Measurements from ENCODE around the gene ARMC3. TPM values are rescaled to one million over a fixed set of nuclear protein-coding genes. Genes with fewer than 3 reads are reported as not detected.

The ARMC3 gene
- total RNA-seq, 2 donors from 2014 or later: not detected

- Mint-ChIP-seq H3K4me3 (no peak overlapping the region), H3K36me3 (no peaks in the 10 kb centered on the region), H3K27ac (no peak overlapping the region), H3K9me3 (no peaks in the 10 kb centered on the region), H3K4me1 (ENCODE audit: low read depth in 2 of 2) (no peaks in the 10 kb centered on the region), H3K27me3 (peaks cover 5 to 12% of the 10 kb centered on the region in 2 donors)
- DNase-seq (ENCODE audit: low spot score) (no peak), ATAC-seq (no peak)
Observed at GRCh38 chr10:22954970-22955369, 27.1 kb downstream of the ARMC3 start.

- Mint-ChIP-seq H3K27me3 (peaks cover 5 to 12% of the 10 kb centered on the region in 2 donors), H3K4me1 (ENCODE audit: low read depth in 2 of 2) (no peaks in the 10 kb centered on the region), H3K27ac (no peak overlapping the region), H3K9me3 (no peaks in the 10 kb centered on the region), H3K36me3 (no peaks in the 10 kb centered on the region), H3K4me3 (no peak overlapping the region)
- DNase-seq (ENCODE audit: low spot score): no peak
- ATAC-seq: no peak
Observed at GRCh38 chr10:22958338-22958737, 30.5 kb downstream of the ARMC3 start.

GRCh38 chr10:22959292-22959691 is 31.4 kb downstream of the ARMC3 start:
- Mint-ChIP-seq H3K27me3 (peaks cover 5 to 12% of the 10 kb centered on the region in 2 donors), H3K36me3 (no peaks in the 10 kb centered on the region), H3K4me3 (no peak overlapping the region), H3K27ac (no peak overlapping the region), H3K4me1 (ENCODE audit: low read depth in 2 of 2) (no peaks in the 10 kb centered on the region), H3K9me3 (no peaks in the 10 kb centered on the region)
- ATAC-seq: no peak
- DNase-seq (ENCODE audit: low spot score): no peak

GRCh38 chr10:22959950-22960349 is 32.1 kb downstream of the ARMC3 start:
- H3K27me3 Mint-ChIP-seq: peaks cover 5 to 7% of the 10 kb centered on the region in 2 donors
- H3K4me1 Mint-ChIP-seq (ENCODE audit: low read depth in 2 of 2): no peaks in the 10 kb centered on the region
- no peak overlapping the region for H3K4me3 Mint-ChIP-seq
- no peak overlapping the region for H3K27ac Mint-ChIP-seq
- no peaks in the 10 kb centered on the region for H3K36me3 Mint-ChIP-seq
- ATAC-seq (no peak), DNase-seq (ENCODE audit: low spot score) (no peak)
- H3K9me3 Mint-ChIP-seq: no peaks in the 10 kb centered on the region

GRCh38 chr10:22962817-22963216 is 35.0 kb downstream of the ARMC3 start:
- ATAC-seq: no peak
- Mint-ChIP-seq H3K4me1 (ENCODE audit: low read depth in 2 of 2) (no peaks in the 10 kb centered on the region), H3K27me3 (peaks cover 9 to 10% of the 10 kb centered on the region in 2 donors), H3K36me3 (no peaks in the 10 kb centered on the region), H3K27ac (no peak overlapping the region), H3K4me3 (no peak overlapping the region), H3K9me3 (no peaks in the 10 kb centered on the region)
- DNase-seq (ENCODE audit: low spot score): no peak

- Mint-ChIP-seq H3K36me3 (no peaks in the 10 kb centered on the region), H3K27ac (no peak overlapping the region), H3K4me1 (ENCODE audit: low read depth in 2 of 2) (no peaks in the 10 kb centered on the region), H3K9me3 (no peaks in the 10 kb centered on the region), H3K27me3 (peaks cover 14 to 17% of the 10 kb centered on the region in 2 donors), H3K4me3 (no peak overlapping the region)
- ATAC-seq (no peak), DNase-seq (ENCODE audit: low spot score) (no peak)
Observed at GRCh38 chr10:22969704-22970103, 41.9 kb downstream of the ARMC3 start.

- no peak for DNase-seq (ENCODE audit: low spot score)
- Mint-ChIP-seq H3K27ac (no peak overlapping the region), H3K4me1 (ENCODE audit: low read depth in 2 of 2) (no peaks in the 10 kb centered on the region), H3K27me3 (peaks cover 10 to 14% of the 10 kb centered on the region in 2 donors), H3K4me3 (no peak overlapping the region), H3K9me3 (no peaks in the 10 kb centered on the region), H3K36me3 (no peaks in the 10 kb centered on the region)
- no peak for ATAC-seq
Observed at GRCh38 chr10:22976534-22976933, 48.7 kb downstream of the ARMC3 start.

- DNase-seq (ENCODE audit: low spot score): no peak
- H3K4me3 Mint-ChIP-seq: no peak overlapping the region
- ATAC-seq: no peak
- no peaks in the 10 kb centered on the region for H3K4me1 Mint-ChIP-seq (ENCODE audit: low read depth in 2 of 2)
- no peaks in the 10 kb centered on the region for H3K36me3 Mint-ChIP-seq
- peaks cover 8 to 14% of the 10 kb centered on the region in 2 donors for H3K27me3 Mint-ChIP-seq
- H3K9me3 Mint-ChIP-seq: no peaks in the 10 kb centered on the region
- no peak overlapping the region for H3K27ac Mint-ChIP-seq
Observed at GRCh38 chr10:22977751-22978150, 49.9 kb downstream of the ARMC3 start.

GRCh38 chr10:22978287-22978686 is 50.4 kb downstream of the ARMC3 start:
- Mint-ChIP-seq H3K27me3 (peaks cover 9 to 14% of the 10 kb centered on the region in 2 donors), H3K27ac (no peak overlapping the region), H3K4me1 (ENCODE audit: low read depth in 2 of 2) (no peaks in the 10 kb centered on the region), H3K9me3 (no peaks in the 10 kb centered on the region), H3K36me3 (no peaks in the 10 kb centered on the region), H3K4me3 (no peak overlapping the region)
- ATAC-seq: no peak
- DNase-seq (ENCODE audit: low spot score): no peak

GRCh38 chr10:22978918-22979317 is 51.1 kb downstream of the ARMC3 start:
- Mint-ChIP-seq H3K36me3 (no peaks in the 10 kb centered on the region), H3K9me3 (no peaks in the 10 kb centered on the region), H3K27ac (no peak overlapping the region), H3K27me3 (peaks cover 9 to 14% of the 10 kb centered on the region in 2 donors), H3K4me3 (no peak overlapping the region), H3K4me1 (ENCODE audit: low read depth in 2 of 2) (no peaks in the 10 kb centered on the region)
- DNase-seq (ENCODE audit: low spot score) (no peak), ATAC-seq (no peak)

GRCh38 chr10:22980822-22981221 is 53.0 kb downstream of the ARMC3 start:
- Mint-ChIP-seq H3K9me3 (no peaks in the 10 kb centered on the region), H3K4me1 (ENCODE audit: low read depth in 2 of 2) (no peaks in the 10 kb centered on the region), H3K27me3 (peaks cover 9 to 14% of the 10 kb centered on the region in 2 donors), H3K4me3 (no peak overlapping the region), H3K27ac (no peak overlapping the region), H3K36me3 (no peaks in the 10 kb centered on the region)
- no peak for DNase-seq (ENCODE audit: low spot score)
- no peak for ATAC-seq

- Mint-ChIP-seq H3K36me3 (no peaks in the 10 kb centered on the region), H3K27ac (no peak overlapping the region), H3K9me3 (no peaks in the 10 kb centered on the region), H3K4me1 (ENCODE audit: low read depth in 2 of 2) (peaks cover 5 to 6% of the 10 kb centered on the region in 2 donors), H3K27me3 (peaks cover 5 to 6% of the 10 kb centered on the region in 2 donors), H3K4me3 (no peak overlapping the region)
- DNase-seq (ENCODE audit: low spot score) (no peak), ATAC-seq (no peak)
Observed at GRCh38 chr10:22984066-22984465, 56.2 kb downstream of the ARMC3 start.

GRCh38 chr10:22986771-22987542 is 59.1 kb downstream of the ARMC3 start:
- ATAC-seq (no peak), DNase-seq (ENCODE audit: low spot score) (no peak)
- Mint-ChIP-seq H3K4me3 (no peak overlapping the region), H3K27ac (no peak overlapping the region), H3K36me3 (no peaks in the 10 kb centered on the region), H3K4me1 (ENCODE audit: low read depth in 2 of 2) (peaks cover 5 to 8% of the 10 kb centered on the region in 2 donors), H3K9me3 (no peaks in the 10 kb centered on the region), H3K27me3 (peaks cover 9 to 12% of the 10 kb centered on the region in 2 donors)

- no peak overlapping the region for H3K27ac Mint-ChIP-seq
- no peak overlapping the region for H3K4me3 Mint-ChIP-seq
- ATAC-seq (peak; percentile 73), DNase-seq (ENCODE audit: low spot score) (peak; percentile 69)
- peaks cover 10 to 19% of the 10 kb centered on the region in 2 donors for H3K27me3 Mint-ChIP-seq
- H3K9me3 Mint-ChIP-seq: no peaks in the 10 kb centered on the region
- peaks cover 5 to 8% of the 10 kb centered on the region in 2 donors for H3K4me1 Mint-ChIP-seq (ENCODE audit: low read depth in 2 of 2)
- no peaks in the 10 kb centered on the region for H3K36me3 Mint-ChIP-seq
Observed at GRCh38 chr10:22988581-22989360, 60.9 kb downstream of the ARMC3 start.
